WTC11 (cell line): ENCODE data around the gene ZNF214. TPM values are rescaled to one million over a fixed set of nuclear protein-coding genes. Genes with fewer than 3 reads are reported as not detected.

Experiments used
- ATAC-seq: fragments of 200-7000 bp; cut with Tn5 transposase; 2 replicates; pipeline ENCODE4 v1.10.0; 2021; ENCODE audit warnings: mild to moderate bottlenecking, moderate library complexity
- CTCF ChIA-PET: fragments of 300-600 bp; sonication (Branson Sonifier 250); formaldehyde crosslinking; loops from one replicate; lab custom pipeline; 2021; ENCODE audit warnings: antibody characterized with exemption; lab: Charles Lee
- POLR2A ChIA-PET: fragments of 350-600 bp; sonication (Branson Sonifier 250); formaldehyde crosslinking; loops from one replicate; lab custom pipeline; 2021; ENCODE audit warnings: antibody characterized with exemption; lab: Charles Lee
- DNase-seq: peaks from one replicate; pipeline ENCODE4 v3.0.0; 2021; ENCODE audit warnings: low spot score
- H3K27ac Mint-ChIP-seq: 2 replicates; pipeline ENCODE4 v1.8.0; 2021; ENCODE audit warnings: mixed read lengths
- H3K27me3 Mint-ChIP-seq: 2 replicates; pipeline ENCODE4 v1.8.0; 2021; ENCODE audit warnings: low read depth, mild to moderate bottlenecking, moderate library complexity, mixed read lengths
- H3K36me3 Mint-ChIP-seq: 2 replicates; pipeline ENCODE4 v1.8.0; 2021; ENCODE audit warnings: mixed read lengths
- H3K4me1 Mint-ChIP-seq: 2 replicates; pipeline ENCODE4 v1.8.0; 2022; ENCODE audit warnings: mixed read lengths
- H3K4me3 Mint-ChIP-seq: 2 replicates; pipeline ENCODE4 v1.8.0; 2021; ENCODE audit warnings: mild to moderate bottlenecking, moderate library complexity, mixed read lengths
- H3K9me3 Mint-ChIP-seq: 2 replicates; pipeline ENCODE4 v1.8.0; 2021; ENCODE audit warnings: mixed read lengths
- ETV6 ChIP-seq: sonication (generic); formaldehyde crosslinking; IDR thresholded peaks from 2 replicates; pipeline ENCODE4 v1.8.1; 2022; ENCODE audit warnings: mild to moderate bottlenecking, missing genetic modification reagents
- FOXP1 ChIP-seq: sonication (generic); formaldehyde crosslinking; IDR thresholded peaks from 2 replicates; pipeline ENCODE4 v1.8.0; 2022; ENCODE audit warnings: missing genetic modification reagents, mild to moderate bottlenecking, moderate library complexity, borderline replicate concordance
- IRF2 ChIP-seq: sonication (generic); formaldehyde crosslinking; IDR thresholded peaks from 2 replicates; pipeline ENCODE4 v1.8.0; 2022; ENCODE audit warnings: low read depth, missing genetic modification reagents, borderline replicate concordance
- NR3C1 ChIP-seq: sonication (generic); formaldehyde crosslinking; conservative IDR thresholded peaks from 2 replicates; pipeline ENCODE4 v1.8.1; 2023; ENCODE audit warnings: low read depth, mild to moderate bottlenecking, missing genetic modification reagents
- total RNA-seq: library from RNA; stranded (reverse); gene quantifications from 3 replicates; pipeline ENCODE4 v1.2.3, GENCODE V29; 2021
- TF ChIP-seq, protein P1 (sequence below): fragments of 250-450 bp; sonication (Bioruptor Pico); IDR thresholded peaks from 2 replicates; pipeline ENCODE4 v1.9.0; 2021; ENCODE audit warnings: mild to moderate bottlenecking
- TF ChIP-seq, protein P2 (sequence below): sonication (generic); formaldehyde crosslinking; IDR thresholded peaks from 2 replicates; pipeline ENCODE4 v1.8.1; 2022; ENCODE audit warnings: low read depth, missing genetic modification reagents, borderline replicate concordance
- TF ChIP-seq, protein P3 (sequence below): fragments of 250-450 bp; sonication (Bioruptor Pico); IDR thresholded peaks from 2 replicates; pipeline ENCODE4 v1.9.0; 2021; ENCODE audit warnings: mild to moderate bottlenecking
- TF ChIP-seq, protein P4 (sequence below): sonication (generic); formaldehyde crosslinking; IDR thresholded peaks from 2 replicates; pipeline ENCODE4 v1.8.0; 2022; ENCODE audit warnings: mild to moderate bottlenecking, missing genetic modification reagents
- TF ChIP-seq, protein P5 (sequence below): fragments of 250-450 bp; sonication (Bioruptor Pico); IDR thresholded peaks from 2 replicates; pipeline ENCODE4 v1.9.0; 2021; ENCODE audit warnings: mild to moderate bottlenecking, borderline replicate concordance

Gene ZNF214
- total RNA-seq, 1 experiment from 2014 or later: 4.1 TPM

DNA sequence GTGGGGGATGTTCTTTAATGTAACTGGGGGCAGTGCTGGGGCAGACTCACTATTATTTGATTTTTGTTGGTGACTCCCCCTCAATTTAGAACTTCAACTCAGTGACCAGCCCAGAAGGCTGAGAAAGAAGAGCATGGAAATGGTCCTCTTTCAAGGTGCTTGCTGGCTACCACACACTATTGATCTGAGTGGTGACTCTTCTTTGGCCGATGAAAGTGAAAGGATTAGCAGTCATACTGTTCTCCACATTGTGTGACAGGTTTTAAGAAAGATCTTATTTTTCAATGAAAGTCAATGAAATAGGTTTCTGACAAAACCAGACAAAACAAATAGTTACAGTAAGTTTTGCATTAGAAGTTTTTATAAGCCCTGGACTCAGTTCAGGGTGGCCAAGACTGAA, 30.0 kb upstream of the ZNF214 start:
- TF ChIP-seq, protein P1, sequence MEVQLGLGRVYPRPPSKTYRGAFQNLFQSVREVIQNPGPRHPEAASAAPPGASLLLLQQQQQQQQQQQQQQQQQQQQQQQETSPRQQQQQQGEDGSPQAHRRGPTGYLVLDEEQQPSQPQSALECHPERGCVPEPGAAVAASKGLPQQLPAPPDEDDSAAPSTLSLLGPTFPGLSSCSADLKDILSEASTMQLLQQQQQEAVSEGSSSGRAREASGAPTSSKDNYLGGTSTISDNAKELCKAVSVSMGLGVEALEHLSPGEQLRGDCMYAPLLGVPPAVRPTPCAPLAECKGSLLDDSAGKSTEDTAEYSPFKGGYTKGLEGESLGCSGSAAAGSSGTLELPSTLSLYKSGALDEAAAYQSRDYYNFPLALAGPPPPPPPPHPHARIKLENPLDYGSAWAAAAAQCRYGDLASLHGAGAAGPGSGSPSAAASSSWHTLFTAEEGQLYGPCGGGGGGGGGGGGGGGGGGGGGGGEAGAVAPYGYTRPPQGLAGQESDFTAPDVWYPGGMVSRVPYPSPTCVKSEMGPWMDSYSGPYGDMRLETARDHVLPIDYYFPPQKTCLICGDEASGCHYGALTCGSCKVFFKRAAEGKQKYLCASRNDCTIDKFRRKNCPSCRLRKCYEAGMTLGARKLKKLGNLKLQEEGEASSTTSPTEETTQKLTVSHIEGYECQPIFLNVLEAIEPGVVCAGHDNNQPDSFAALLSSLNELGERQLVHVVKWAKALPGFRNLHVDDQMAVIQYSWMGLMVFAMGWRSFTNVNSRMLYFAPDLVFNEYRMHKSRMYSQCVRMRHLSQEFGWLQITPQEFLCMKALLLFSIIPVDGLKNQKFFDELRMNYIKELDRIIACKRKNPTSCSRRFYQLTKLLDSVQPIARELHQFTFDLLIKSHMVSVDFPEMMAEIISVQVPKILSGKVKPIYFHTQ (CRISPR knock-in tag): no peak
- TF ChIP-seq IRF2 (no peak), FOXP1 (CRISPR knock-in tag) (no peak), NR3C1 (CRISPR knock-in tag) (no peak)
- TF ChIP-seq, protein P2, sequence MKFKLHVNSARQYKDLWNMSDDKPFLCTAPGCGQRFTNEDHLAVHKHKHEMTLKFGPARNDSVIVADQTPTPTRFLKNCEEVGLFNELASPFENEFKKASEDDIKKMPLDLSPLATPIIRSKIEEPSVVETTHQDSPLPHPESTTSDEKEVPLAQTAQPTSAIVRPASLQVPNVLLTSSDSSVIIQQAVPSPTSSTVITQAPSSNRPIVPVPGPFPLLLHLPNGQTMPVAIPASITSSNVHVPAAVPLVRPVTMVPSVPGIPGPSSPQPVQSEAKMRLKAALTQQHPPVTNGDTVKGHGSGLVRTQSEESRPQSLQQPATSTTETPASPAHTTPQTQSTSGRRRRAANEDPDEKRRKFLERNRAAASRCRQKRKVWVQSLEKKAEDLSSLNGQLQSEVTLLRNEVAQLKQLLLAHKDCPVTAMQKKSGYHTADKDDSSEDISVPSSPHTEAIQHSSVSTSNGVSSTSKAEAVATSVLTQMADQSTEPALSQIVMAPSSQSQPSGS: no peak
- TF ChIP-seq, all 79 proteins: peak for 0
- no peaks in the 10 kb centered on the region for H3K9me3 Mint-ChIP-seq
- H3K27ac Mint-ChIP-seq: no peak overlapping the region
- H3K4me1 Mint-ChIP-seq: no peaks in the 10 kb centered on the region
- no peaks in the 10 kb centered on the region for H3K36me3 Mint-ChIP-seq
- no peak for DNase-seq
- H3K27me3 Mint-ChIP-seq: no peaks in the 10 kb centered on the region; the same call in 1 of the 2 replicates
- POLR2A ChIA-PET: no interaction called here
- H3K4me3 Mint-ChIP-seq: no peak overlapping the region
- ATAC-seq: no peak
- CTCF ChIA-PET: no interaction called here

DNA sequence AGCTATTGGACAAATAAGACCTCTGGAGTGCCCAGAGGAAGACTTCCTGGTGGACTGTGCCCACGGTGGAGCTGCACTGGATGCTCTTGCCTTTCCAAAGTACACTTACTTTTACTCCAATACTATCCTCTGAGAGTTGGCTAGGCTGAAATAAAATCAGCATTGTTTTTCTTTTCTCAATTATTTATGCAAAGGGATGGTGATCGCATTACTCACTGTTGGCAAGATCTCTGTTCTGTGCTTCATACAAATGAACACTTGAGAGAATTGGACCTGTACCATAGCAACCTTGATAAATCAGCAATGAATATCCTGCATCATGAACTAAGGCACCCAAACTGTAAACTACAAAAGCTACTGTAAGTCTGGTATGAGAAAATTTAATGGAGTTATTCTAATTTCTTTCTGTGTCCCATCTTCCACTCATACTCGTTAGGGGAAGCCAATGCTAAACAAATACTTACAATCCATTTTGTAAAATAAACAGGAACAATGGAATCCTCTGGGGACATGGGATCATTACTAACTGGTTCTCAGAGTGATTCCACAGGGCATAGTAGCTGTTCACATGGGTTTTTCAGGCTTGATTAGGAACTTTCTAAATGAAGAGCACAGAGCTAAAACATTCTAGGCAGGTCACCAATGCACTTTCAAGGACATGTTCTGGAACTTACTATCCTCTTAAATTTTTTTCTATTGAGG, 26.5 kb upstream of the ZNF214 start:
- Mint-ChIP-seq H3K27ac (no peak overlapping the region), H3K27me3 (no peaks in the 10 kb centered on the region; the same call in 1 of the 2 replicates)
- POLR2A ChIA-PET: no interaction called here

More for the DNA sequence above, 26.5 kb upstream of the ZNF214 start:
- CTCF ChIA-PET: interaction anchor here (1.2 kb wide), 1 partner anchor 234 kb away, joined by 3 read pairs; no protein-coding TSS in a partner anchor
- no peaks in the 10 kb centered on the region for H3K36me3 Mint-ChIP-seq
- H3K4me3 Mint-ChIP-seq: no peak overlapping the region
- H3K9me3 Mint-ChIP-seq: no peaks in the 10 kb centered on the region
- ATAC-seq: no peak
- no peak for TF ChIP-seq ETV6
- TF ChIP-seq, protein P3, sequence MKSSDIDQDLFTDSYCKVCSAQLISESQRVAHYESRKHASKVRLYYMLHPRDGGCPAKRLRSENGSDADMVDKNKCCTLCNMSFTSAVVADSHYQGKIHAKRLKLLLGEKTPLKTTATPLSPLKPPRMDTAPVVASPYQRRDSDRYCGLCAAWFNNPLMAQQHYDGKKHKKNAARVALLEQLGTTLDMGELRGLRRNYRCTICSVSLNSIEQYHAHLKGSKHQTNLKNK (CRISPR knock-in tag): no peak
- TF ChIP-seq, protein P4, sequence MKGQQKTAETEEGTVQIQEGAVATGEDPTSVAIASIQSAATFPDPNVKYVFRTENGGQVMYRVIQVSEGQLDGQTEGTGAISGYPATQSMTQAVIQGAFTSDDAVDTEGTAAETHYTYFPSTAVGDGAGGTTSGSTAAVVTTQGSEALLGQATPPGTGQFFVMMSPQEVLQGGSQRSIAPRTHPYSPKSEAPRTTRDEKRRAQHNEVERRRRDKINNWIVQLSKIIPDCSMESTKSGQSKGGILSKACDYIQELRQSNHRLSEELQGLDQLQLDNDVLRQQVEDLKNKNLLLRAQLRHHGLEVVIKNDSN (CRISPR knock-in tag): no peak
- TF ChIP-seq, protein P1 (CRISPR knock-in tag): no peak
- TF ChIP-seq, protein P5, sequence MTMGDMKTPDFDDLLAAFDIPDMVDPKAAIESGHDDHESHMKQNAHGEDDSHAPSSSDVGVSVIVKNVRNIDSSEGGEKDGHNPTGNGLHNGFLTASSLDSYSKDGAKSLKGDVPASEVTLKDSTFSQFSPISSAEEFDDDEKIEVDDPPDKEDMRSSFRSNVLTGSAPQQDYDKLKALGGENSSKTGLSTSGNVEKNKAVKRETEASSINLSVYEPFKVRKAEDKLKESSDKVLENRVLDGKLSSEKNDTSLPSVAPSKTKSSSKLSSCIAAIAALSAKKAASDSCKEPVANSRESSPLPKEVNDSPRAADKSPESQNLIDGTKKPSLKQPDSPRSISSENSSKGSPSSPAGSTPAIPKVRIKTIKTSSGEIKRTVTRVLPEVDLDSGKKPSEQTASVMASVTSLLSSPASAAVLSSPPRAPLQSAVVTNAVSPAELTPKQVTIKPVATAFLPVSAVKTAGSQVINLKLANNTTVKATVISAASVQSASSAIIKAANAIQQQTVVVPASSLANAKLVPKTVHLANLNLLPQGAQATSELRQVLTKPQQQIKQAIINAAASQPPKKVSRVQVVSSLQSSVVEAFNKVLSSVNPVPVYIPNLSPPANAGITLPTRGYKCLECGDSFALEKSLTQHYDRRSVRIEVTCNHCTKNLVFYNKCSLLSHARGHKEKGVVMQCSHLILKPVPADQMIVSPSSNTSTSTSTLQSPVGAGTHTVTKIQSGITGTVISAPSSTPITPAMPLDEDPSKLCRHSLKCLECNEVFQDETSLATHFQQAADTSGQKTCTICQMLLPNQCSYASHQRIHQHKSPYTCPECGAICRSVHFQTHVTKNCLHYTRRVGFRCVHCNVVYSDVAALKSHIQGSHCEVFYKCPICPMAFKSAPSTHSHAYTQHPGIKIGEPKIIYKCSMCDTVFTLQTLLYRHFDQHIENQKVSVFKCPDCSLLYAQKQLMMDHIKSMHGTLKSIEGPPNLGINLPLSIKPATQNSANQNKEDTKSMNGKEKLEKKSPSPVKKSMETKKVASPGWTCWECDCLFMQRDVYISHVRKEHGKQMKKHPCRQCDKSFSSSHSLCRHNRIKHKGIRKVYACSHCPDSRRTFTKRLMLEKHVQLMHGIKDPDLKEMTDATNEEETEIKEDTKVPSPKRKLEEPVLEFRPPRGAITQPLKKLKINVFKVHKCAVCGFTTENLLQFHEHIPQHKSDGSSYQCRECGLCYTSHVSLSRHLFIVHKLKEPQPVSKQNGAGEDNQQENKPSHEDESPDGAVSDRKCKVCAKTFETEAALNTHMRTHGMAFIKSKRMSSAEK (CRISPR knock-in tag): no peak
- TF ChIP-seq, all 79 proteins: peak for 0
- no peaks in the 10 kb centered on the region for H3K4me1 Mint-ChIP-seq
- DNase-seq: no peak
